HG03558 (cell line): ENCODE results near the gene CDC5L.

Source experiments
- ATAC-seq: cut with Tn5 transposase; IDR thresholded peaks from one replicate; pipeline ENCODE4 v1.9.1; 2021; ENCODE audit warnings: moderate number of reproducible peaks; ENCODE audit not compliant: unreplicated experiment; ENCODE audit errors: extremely low read depth

The CDC5L gene

GRCh38 chr6:44471271-44471981, 83.9 kb downstream of the CDC5L start:
- ATAC-seq, result no peak

GRCh38 chr6:44472250-44472945, 84.9 kb downstream of the CDC5L start:
- no peak for ATAC-seq

GRCh38 chr6:44473393-44474189, 86.1 kb downstream of the CDC5L start:
- ATAC-seq, result no peak

- no peak for ATAC-seq
These were observed 86.7 kb downstream of the CDC5L start for GRCh38 chr6:44474190-44474631.

- ATAC-seq, result no peak
These were observed 87.1 kb downstream of the CDC5L start for GRCh38 chr6:44474643-44475042.

- no peak for ATAC-seq
These were observed 87.9 kb downstream of the CDC5L start for GRCh38 chr6:44475417-44475778.

GRCh38 chr6:44475779-44476434, 88.4 kb downstream of the CDC5L start:
- peak; percentile 80 for ATAC-seq

GRCh38 chr6:44476849-44477248, 89.3 kb downstream of the CDC5L start:
- ATAC-seq, result no peak

GRCh38 chr6:44477293-44477894, 89.9 kb downstream of the CDC5L start:
- ATAC-seq, result no peak

- no peak for ATAC-seq
These were observed 90.7 kb downstream of the CDC5L start for GRCh38 chr6:44478158-44478557.

- ATAC-seq, result no peak
These were observed 91.2 kb downstream of the CDC5L start for GRCh38 chr6:44478591-44479254.

- ATAC-seq, result no peak
These were observed 92.6 kb downstream of the CDC5L start for GRCh38 chr6:44480097-44480541.

GRCh38 chr6:44481056-44481455, 93.5 kb downstream of the CDC5L start:
- no peak for ATAC-seq

GRCh38 chr6:44481760-44482159, 94.3 kb downstream of the CDC5L start:
- no peak for ATAC-seq

- no peak for ATAC-seq
These were observed 98.3 kb downstream of the CDC5L start for GRCh38 chr6:44485601-44486401.

GRCh38 chr6:44487002-44487401, 99.5 kb downstream of the CDC5L start:
- no peak for ATAC-seq

- no peak for ATAC-seq
These were observed 100.1 kb downstream of the CDC5L start for GRCh38 chr6:44487586-44487985.

- ATAC-seq, result no peak
These were observed 102.6 kb downstream of the CDC5L start for GRCh38 chr6:44489910-44490604.
